EL (cell line): ENCODE measurements around the gene C12orf42.

Source experiments
- DNase-seq: peaks from one replicate; pipeline ENCODE4 v3.0.0-alpha.2; 2016

The C12orf42 gene

DNA sequence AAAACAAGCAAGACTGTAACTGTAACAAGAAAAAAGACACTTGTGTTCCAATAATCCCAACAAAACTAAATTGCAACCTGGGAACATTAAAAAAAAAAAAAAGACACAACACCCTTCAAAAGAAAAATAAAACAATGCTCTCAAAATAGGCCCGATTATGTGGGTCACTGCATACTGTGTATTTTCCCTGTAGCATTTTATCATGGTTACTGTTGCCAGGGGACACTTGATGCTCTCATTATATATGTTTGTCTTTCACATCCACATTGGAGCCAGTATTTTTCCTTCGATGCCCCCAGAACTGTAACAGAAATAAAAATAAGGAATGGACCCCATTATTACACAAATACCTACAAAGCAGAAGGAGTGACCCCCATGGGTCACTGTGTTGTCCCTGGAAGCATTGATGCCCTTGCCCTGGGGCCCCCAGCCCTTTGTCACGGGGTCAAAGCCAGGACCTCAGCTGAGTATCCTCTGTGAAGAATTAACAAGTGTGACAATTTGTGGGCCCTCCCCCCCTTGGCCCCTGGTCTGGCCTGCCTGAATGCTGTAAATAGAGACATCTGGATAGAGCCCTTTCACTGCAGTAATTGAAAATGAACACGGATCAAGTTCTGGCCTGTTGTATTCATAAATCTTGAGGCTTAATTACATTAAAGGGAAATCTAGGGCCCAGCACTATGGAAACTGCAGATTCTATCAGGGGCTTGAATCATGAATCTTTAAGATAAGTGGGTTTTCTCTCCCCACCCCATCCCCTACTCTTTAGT lies 72.8 kb downstream of the C12orf42 start:
- DNase-seq: no peak

DNA sequence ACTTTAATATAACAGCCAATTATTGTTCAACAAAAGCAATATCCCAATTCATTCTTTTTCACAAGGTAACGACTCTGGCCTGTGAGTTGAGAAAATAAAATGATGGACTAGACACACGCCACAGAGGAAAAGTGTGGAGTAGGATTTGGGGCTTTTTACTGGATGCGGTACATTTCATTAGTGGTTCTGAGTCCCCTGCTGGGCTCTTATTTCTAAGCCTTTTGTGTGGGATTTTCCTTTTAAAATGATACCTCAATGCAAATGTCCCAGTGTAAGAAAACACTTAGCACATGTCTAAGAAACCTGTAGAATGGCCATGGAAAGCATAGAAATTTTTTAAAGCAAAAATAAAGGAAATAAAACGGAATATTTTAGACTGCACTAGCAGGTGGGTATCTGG lies 73.4 kb downstream of the C12orf42 start:
- no peak for DNase-seq

DNA sequence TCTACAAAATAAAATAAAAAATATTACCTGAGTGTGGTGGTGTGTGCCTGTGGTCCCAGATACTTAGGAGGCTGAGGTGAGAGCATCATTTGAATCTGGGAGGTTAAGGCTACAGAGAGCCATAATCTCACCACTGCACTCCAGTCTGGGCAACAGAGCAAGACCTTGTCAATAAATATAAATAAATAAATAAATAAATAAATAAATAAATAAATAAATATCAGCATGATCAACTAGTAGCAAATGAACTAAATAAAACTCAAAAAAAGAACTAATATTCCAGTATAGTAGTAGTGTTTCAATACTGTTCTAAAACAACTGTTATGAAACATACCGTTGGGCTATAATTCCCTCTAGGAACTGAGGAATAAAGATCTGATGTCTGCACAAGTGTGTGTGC lies 74.4 kb downstream of the C12orf42 start:
- DNase-seq: no peak

DNA sequence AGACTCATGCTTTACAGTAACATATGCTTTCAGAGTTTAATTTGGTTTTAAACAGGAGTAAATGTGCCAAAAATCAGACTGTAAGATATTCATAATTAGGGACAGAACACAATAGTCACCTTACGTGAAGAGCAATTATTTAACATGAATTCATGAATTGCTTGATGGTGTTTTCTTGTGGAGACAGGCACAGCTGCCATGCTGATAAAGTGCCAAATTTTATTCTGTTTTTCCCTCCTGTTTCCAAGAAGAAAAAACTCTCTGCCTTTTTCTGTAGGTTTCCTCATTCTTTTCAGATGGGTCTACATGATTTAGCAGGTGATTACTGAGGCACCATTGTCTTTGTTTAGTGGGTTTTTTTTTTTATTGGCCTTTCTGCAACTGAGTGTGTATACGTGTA lies 80.1 kb downstream of the C12orf42 start:
- no peak for DNase-seq

DNA sequence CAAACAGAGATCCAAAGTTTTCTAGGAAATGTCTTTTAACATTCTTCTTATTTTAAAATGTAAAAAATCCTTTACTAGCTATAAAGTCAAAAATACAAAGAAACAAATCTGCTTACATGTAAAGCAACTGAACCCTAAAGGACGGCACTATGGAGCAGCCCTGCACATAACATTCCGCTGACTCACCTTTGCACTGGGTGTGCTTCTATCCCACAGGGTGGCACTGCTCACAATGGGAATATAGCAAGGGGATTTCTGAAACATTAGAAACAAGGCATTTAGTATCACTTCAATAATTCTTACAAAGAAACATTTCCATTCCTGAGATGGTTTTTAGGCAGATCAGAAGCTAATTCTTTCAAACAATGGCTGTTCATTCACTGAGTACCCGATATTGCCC lies 94.3 kb downstream of the C12orf42 start:
- peak; percentile 42 for DNase-seq

DNA sequence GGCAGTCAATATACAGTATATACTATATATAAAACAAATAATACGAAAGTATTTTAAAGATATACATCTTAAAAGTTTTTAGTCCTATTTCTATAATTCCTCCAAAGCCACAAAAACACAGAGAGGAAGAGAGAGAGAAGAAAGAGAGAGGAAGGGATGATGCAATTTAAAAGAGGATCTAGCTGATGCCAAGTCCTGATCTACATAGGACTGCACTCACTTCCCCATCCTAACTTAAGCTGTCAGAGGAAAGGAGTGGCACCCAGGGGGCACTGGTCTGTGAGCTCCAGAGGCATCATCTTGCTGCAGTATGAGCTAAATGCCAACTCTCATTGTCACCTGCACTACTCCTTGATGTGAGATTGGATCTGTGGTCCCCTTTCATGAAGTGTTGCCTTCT lies 95.8 kb downstream of the C12orf42 start:
- no peak for DNase-seq

DNA sequence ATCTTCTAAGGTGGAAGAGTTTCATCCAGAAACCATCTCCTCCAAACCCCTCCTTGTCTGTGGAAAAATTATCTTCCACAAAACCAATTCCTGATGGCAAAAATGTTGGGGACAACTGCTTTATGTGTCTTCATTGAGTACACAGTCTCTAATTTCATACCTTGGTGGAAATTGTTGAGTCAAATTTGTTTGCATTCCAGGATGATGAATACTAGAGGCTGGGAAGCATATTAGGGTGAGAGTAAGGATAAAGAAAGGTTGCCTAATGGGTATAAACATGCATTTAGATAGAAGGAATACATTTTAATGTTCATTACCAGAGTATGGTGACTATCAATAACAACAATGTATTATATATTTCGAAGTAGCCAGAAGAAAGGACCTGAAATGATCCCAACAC lies 98.2 kb downstream of the C12orf42 start:
- DNase-seq: no peak

DNA sequence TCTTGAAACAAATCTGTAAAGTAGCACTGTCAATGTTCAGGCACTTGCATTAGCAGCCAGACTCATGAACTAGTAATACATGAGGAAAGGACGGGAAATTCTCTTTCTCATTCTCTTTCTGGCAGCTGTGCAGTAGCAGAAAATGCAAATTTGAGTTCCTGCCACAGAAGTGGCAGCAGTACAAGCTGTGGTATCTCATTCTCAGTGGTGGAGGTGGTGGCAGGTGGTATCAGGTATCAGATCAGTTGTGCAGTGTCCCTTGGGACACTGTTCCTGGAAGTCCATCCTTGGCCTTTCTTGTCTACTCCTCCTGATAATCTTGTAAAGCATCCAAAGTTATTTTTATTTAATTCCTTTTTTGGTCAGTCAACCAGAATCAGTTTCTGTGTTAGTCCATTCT lies 103.0 kb downstream of the C12orf42 start:
- DNase-seq: no peak

DNA sequence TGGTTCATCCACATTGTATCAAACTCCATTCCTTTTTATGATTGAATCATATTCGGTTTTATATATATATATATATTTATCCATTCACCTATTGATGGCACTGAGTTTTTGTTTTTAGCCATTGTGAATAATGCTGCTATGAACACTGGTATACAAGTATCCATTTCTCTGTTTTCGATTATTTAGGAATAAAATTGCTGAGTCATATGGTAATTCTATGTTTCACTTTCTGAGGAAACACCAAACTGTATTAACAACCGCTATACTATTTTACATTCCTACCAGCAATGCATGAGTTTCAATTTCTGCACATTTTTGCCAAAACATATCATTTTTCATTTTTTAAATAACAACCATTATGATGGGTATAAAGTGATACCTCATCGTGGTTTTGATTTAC lies 104.7 kb downstream of the C12orf42 start:
- DNase-seq: no peak

DNA sequence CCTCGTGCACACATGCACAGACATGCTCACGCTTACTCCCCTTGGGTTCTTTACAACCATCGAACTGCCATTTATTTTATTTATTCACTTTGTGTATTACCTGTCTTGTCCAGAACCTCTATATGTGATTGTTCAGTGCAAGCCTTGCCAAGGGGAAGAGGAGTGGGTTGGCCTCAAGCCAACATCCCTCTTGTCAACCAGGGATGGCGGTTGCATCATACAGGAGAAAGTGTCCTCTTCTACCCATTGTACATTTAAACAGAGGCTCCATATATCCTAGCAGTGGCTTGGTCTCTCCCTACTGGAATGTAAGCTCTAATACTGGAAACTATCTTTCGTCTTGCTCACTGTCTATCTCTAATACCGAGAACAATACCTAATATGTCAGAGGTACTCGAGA lies 108.4 kb downstream of the C12orf42 start:
- no peak for DNase-seq

DNA sequence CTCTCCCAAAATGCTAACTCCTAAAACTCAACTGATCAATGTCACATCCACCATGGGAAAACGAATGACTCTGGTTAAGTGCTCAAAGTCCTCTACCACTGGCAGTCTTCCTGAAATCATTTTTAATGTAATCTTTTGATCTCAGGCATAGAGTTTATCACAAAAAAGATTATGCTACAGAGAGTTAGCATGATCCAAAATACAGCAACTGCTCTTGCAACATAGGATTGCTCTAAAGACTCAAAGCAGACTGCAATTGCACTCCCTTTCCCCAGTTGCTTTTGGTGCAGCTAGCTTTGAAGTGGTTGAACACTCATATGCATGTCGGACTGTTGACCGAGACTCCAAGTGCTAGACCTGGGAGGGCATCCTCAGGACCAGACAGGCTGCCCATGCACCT lies 109.3 kb downstream of the C12orf42 start:
- no peak for DNase-seq

DNA sequence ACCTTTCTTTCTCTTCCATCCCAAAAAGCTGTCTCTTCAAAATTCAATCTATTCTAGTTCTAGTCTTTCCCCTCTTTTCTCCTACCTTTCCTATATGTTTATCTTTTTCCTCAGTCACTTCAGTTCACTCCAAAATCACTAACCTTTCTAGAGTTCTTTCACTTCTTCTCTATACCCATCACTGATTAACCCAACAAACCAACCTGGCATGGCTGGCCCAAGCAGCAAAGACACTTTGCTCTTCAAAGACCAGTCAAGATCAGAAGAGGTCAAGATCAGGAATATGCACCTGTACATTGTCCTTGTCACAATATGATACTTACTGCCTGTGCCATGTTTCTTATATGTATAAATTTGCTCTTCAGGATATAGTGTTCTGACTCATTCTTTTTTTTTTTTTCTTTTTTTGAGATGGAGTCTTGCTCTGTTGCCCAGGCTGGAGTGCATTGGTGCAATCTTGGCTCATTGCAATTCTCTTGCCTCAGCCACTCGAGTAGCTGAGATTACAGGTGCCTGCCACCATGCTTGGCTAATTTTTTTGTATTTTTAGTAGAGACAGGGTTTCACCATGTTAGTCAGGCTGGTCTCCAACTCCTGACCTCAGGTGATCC lies 112.9 kb downstream of the C12orf42 start:
- no peak for DNase-seq

DNA sequence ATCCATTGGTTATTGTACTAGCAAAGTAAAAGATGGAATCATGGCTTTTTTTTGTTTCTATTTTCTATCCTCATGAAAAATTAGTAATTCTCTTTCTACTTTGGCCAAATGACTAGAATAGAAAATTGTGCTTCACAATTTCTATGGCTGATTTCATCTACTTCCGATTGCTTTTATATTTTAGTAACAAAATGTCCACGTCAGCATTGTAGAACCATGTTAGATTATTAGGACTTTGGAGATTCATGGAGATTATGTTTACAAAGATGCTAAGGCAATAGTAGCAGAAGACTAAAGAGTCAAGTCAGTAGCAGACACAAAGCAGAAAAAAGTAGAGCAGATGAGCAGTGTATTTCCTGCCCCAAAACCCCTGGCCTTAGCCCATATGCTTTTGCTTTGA lies 113.6 kb downstream of the C12orf42 start:
- DNase-seq: no peak

DNA sequence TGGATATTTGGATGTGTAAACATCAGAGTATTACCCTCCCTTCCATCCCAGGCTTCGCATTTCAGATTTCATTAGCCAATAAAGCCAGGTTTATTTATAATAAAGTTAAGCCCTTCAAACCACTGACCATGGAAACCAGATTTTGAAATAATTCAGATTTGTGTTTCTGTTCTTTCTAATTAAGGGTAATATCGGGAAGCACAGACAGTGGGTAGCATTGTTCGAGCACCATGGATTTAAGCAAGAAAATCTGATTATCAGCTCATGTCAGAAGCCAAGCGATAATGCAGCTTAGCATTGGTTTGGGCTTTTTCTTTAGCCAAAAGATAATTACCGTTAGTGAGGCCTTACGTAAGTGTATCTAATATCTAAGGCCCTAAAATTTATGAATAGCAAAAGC lies 116.1 kb downstream of the C12orf42 start:
- no peak for DNase-seq

DNA sequence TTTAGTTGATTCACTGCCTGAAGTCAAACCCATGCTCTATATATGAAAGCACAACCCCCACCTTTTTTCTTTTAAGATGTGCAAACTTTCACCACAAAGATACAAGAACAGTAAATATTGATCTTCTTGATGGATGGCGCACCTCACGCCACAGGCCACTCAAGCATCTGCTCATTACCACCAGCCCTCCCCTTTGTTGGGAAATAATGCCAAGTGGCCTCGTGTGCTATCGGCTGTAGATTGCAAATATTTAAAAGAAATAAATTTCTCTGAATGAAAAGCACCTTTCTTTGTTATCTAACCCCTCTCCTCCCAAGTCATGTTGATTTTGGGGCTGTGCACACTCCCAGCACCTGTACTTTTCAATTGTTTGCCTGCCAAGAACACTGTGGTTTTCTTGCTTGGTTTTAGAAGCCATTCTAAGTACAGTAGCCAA lies 122.7 kb downstream of the C12orf42 start:
- no peak for DNase-seq

DNA sequence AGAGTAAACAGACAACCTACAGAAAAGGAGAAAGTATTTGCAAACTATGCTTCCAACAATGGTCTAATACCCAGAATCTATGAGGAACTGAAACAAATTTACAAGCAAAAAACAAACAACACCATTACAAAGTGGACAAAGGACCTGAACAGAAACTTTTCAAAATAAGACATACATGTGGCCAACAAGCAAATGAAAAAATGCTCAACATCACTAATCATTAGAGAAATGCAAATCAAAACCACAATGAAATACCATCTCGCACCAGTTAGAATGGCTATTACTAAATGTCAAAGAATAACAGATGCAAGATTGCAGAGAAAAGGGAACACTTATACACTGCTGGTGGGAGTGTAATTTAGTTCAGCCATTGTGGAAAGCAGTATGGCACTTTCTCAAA lies 125.8 kb downstream of the C12orf42 start:
- no peak for DNase-seq

DNA sequence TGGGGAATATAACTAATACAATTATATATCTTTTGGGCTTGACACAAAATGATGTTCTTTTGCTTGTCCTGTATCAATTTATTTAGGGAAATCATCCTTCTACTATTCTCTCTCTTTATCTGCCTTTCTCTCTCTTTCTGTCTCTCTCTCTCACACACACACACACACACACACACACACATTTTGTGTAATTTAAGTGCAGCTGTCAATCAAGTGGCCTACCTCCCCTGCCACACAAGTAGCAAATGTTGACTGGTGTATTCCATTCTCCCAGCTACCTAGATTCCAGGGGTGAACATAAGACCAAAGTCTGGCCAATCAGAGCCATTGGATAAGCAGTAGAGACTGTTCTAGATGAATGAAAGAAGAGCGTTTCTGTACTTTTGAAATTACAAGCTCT lies 127.6 kb downstream of the C12orf42 start:
- no peak for DNase-seq

DNA sequence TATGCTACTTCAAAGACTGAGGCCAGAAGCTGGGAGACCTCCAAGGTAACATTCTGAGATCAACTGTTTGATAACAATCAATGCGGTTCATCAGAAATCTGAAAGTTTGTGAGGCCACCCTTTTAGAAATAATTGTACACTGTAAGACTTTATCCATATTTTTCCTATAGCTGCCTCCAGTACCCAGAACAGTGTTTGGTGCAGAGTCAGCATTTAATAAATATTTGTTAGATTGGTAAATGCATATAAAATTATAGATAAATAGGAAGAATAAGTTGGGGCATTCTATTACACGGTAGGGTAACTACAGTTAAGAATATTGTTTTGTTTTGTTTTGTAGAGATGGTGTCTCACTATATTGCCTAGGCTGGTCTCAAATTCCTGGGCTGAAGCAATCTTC lies 141.4 kb downstream of the C12orf42 start:
- DNase-seq: no peak

DNA sequence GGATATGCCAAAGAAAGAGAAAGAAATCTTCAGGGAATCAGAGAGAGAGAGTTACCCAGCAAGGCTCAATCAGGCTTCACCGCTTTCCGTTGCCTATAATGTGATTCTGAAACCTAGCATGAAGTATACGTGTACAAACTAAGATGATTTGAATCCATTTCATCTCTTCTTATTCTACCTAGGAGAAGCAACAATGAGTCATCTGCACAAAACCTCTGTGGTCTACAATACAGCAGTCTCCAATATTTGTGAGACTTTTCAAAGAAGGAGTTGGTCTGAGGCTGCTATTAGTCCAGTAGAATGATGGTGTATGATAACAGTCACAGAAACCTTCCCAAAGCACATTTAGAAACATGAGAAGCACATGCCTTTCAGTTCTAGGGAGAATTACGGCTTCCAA lies 141.9 kb downstream of the C12orf42 start:
- DNase-seq: no peak

DNA sequence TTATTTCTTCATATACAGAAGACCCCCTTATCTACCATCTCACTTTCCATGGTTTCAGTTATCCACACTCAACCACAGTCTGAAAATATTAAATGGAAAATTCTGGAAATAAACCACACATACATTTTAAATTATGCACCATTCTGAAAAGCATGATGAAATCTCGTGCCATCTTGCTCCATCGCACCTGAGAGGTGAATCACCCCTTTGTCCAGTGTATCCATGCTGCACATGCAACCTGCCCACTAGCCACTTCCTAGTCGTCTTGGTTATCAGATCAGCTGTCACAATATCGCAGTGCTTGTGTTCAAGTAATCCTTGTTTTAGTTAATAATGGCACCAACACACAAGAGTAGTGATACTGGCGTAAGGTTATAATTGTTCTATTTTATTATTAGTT lies 145.7 kb downstream of the C12orf42 start:
- DNase-seq: no peak

DNA sequence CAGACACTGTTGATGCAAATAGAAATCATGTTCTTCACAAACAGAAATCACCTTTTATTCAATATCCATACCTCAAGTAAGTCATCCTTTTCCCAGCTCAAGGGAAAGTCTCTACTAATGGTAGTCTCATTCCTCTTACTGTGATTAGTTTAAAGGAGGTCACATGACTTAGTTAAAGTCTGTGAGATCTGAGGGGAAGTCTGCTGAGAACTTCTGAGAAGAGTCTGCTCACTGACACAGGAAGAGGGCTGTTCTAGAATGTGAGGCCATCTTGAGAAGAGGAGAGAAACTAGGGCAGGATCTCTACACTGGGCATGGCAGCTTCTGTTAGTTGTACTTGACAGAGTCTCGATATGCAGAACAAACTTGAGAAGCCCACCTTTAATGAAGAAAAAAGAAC lies 146.8 kb downstream of the C12orf42 start:
- DNase-seq: no peak

DNA sequence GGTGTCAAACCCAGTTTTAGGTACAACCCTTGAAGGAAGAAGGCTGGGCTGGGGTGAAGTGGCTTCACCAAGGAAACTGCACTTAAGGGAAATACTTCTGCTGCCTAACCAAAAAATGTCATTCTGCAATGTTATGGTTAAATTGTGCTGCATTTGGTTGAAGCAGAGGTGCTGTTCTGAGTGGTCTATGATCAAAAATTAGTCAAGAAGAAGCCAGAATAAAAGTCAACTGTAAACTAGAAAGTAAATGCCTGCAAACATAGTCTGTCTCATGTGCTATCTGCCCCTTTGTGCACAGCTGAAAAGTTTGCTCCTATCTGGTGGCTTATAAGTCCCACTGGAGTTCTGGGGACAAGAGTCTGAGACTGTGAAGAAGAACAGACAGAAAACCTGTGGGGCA lies 158.8 kb downstream of the C12orf42 start:
- DNase-seq: no peak

DNA sequence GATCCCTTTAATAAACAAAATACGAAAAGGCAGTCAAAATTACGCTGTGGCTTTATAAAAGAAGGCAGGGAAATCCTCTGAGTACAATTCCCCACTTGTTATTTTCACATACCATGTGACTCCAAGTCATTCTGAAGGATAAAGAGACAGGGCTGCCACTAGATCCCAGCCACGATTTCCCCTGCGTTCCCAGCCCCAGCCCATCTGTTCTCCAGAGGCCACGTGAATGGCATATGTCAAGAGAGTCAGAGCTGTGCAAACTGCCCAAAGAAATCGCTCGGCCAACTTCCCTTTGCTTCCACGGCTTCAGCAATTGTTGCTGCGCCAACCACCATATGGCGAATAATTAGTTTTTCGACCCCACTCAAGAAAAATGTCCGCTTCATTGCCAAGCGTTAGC lies 161.3 kb downstream of the C12orf42 start:
- no peak for DNase-seq

DNA sequence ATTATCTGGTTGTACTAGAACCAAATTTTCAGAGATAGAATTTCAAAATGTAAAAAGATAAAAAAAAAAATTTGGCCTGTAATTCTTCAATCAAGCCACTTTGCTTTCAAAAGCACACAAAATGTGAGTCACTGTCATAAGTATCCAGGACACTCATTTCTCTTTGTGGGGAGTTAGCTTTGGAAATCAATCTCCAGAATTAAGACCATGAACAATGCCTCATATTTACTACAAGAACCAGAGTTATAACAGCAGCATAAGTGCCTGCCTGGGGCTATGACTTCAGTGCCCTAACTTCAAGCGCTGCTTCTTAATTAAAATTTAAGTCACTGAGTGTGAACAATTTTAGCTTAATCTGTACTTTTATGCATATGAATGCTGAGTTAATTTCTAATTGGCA lies 162.1 kb downstream of the C12orf42 start:
- no peak for DNase-seq

DNA sequence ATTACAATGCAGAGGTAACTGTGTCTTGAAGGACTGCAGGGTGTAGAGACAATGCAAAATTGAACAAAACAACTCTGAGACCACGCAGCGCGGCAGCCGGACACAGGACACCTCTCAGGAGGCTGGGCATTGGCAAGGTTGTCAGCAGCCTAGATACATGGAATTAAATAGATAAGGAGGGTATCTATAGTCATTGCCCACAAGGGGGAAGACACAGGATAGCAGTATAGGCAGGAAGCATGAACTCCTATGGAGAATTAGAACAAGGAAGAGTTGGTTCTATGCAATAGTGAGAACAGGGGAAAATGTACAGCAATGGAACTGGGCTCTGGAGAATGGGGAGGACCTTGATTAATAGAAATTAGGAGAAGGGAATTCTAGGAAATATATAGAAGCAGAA lies 164.1 kb downstream of the C12orf42 start:
- DNase-seq: no peak
